Kidney glomerular epithelial cell (primary cell): ENCODE measurements around the gene ASAP3.

Experiments
- DNase-seq: peaks from one replicate; lab custom pipeline; 2025; lab: John Stamatoyannopoulos, UW

The ASAP3 gene

DNA sequence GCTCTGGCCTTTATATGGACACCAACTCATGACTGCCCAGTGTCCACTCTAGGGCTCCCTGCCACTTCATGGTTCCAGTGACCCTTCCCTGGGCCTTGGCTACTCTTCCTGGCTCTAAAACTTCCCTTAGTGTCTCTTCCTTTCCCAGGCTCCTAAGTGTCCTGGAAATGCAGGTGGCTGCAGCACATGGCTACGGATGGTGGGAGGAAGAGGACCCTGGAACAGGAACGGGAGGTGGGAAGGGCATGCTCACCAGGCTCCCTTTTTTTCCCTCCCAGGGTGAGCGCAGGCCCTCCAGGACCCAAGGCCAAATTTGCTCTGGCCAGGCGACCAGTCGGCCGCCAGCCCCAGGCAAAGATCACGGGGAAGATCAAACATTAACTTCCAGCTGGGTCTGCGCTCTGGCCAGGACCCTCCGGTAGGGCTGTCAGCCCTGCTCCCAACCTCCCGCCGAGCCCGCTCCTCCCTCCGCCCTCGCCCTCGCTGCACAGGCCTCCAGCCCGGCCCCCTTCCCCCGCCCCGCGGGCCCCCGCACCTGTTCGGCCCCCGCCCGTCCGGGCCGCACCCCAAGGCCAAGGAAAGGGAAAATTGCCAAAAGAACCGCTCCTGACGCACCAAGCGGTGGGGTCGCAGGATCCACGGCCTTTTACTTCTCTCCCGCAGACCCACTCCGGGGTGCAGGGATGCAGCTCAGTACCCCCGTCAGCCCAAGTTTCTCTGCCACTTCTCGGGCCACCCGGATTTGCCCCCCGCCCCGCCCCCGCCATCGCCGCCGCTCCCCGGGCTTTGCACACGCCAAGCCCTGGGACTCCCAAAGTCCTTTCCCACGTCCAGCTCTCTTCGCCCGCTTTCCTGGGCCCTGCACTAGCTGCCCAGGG is 60.3 kb downstream of the ASAP3 start:
- no peak for DNase-seq

DNA sequence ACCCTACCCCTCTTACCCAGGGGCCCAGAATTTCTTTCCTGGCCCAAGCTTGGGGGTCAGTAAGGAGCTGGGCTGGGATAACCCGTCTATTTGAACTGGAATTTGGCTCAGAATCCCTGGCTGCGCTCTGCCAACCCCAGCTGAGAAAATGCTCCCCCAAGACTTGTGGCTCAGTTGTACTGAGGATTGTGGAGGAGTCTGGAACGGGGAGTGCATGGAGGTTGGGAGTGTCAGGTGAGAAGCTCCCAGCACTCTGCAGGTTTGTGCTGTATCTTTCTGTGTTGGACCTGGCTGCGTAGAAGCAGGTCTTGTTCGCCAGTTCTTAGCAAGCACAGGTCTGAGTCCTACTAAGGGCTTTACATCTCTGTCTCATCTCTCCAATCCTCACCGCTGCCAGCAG is 61.0 kb downstream of the ASAP3 start:
- DNase-seq = no peak

DNA sequence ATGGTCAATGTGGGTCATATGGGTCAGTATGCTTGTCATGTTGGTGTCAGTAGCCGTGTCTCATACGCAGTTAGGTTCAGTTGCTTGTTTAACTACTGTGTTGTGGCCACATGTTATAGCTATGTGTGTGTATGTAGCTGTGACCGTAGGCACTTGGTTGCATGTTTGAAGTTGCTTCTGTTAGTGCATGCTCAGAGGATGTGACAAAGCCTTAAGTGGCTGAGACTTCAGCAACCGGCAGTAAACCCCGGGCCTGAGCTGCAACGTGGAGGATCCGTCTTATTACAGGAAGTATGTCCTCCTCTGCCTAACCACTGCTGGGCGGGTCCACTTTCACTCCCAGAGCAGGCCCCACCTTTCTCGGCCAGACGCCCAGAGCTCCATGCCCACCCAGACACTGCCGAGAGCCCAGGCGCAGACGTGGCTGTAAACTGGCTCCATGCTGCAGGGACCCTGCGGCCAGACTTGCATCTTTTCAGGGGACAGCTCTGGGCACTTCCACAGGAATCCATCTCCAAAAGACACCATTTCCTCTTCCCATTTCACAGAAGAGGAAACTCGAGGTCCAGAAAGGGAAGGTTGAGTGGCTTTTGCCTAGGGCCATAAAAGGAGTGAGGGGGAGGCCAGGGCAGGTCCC is 61.6 kb downstream of the ASAP3 start:
- peak; percentile 24 for DNase-seq

DNA sequence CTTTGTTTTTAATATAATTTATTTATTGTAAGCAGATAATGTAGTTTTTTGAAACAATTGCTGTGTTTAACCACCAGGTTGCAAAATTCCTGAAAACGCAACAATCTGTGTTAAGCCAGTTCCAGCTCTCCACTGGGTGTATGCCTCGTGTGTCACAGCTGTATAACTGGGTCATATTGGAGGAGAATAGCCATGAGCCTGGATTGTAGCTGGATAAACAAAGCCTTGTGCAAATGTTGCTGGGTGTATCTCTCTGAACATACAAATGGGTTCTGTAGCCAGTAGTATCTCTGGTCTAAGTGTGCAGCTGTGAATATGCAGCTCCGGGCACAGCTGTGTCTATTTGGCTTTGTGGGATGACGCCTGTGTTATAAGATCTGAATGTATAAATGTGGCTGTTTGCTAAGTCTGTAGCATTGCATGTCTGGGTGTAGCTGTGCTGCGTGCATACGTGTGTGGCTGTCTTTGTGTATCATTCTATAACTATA is 62.2 kb downstream of the ASAP3 start:
- no peak for DNase-seq

DNA sequence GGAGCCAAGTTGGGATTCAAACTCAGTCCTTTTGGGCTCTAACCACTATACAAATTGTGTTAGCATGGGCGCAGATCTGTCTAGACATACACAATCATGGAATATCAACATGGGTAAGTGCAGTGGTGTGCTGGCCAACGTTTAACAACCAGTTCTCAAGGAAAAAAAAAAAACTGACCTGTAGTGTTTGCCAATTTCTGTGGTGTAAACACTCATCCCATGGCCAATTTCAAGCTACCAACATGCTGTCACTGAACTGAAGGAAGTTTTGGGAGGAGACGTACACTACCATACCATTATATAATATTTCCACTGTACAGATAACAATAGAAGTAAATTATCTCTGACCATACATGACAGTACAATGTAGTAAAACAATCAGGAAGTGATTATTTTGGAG is 62.6 kb downstream of the ASAP3 start:
- no peak for DNase-seq

DNA sequence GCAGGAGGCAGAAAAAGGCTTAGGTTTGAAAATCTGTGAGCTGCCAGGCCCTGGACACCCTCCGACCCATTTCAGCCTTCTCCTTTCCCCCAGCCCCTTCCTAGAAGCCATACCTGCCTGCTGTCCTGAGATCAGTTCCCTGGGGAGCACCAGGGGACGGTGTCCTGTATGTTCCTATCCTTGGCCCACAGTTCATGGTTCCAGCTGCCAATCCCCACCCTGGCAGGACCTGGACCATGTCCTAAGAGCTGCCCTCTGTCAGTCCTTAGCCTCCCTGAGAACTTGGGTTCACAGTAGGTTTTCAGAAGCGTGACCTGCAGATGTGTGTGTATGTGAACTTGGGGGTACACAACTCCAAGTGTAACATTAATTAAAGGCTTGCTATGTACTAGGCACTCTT is 63.2 kb downstream of the ASAP3 start:
- no peak for DNase-seq

DNA sequence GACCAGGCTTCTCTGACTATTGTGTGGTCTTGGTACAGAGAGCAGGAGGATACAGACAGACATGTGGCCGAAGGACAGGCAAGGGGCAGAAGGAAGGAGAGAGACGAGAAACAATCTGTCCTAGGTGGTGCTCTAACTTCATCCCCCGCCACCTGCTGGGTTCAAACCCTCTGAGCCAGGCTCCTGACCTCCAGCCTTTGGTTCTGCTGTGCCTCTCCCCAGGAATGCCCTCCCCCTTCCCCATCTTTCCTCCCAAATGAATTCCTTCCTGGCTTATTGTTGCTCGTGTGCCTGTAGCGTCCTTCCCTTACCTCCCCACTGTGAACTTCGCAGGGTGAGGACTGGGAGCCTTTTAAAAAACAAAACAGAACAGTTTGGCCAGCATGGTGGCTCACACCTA is 64.8 kb downstream of the ASAP3 start:
- DNase-seq = no peak

DNA sequence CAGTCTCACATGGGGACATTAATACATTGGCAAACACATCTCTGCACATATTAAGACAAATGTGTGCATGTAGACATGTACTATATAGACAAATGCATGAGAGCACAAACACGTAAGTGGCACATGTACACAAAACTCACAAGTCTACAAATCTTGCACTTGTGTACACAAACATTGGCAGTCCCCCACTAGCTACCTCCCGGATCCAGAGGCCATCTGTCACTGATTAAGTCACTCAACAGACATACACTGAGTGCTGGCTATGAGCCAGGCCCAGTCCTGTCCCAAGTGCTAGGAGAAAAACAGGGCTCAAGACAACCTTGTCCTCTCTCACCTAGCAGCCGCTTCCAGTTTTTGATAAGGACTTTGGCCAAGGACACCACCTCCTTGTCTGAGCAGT is 66.4 kb downstream of the ASAP3 start:
- DNase-seq = no peak

DNA sequence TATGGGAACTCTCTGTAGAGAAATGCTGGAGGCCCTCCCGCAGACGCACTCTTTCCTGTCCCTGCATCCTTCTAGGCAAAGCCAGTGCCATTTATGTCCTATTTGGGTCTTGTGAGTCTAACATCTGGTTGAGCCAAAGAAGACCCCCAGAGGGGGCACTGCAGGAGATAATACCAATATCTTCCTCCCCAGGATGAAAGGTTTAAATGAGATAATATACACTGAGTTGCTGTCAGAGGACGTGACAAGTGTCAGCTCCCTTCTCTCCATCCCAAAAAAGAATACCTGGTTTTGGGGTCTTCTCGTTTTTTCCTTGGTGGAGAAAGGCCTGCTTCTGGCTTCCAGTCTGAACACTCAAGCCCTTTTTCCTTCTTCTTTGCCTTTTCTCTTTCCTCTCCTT is 67.0 kb downstream of the ASAP3 start:
- DNase-seq = no peak

DNA sequence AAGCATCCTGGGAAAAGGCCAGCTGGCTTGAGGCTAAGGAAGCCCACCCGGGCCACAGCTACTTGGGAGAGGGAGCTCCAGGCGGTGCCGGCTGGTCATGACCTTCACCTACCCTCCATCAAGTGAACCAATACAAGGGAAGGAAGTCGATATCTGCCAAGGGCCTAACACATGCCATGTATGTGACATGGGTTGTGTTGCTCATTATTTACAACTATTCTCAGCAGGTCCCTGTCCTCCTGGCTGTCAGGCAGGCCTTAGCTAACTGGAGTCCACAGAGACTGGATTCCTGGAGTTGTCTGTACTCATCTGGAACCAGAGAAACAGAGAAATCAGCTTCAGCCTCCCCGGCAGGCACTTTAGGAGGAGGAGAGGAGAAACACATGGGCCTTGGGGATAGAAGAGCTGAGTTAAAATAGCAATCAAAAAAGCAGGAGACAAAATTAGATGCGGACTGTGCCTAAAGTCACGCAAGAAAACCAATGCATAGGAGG is 75.1 kb downstream of the ASAP3 start:
- no peak for DNase-seq

DNA sequence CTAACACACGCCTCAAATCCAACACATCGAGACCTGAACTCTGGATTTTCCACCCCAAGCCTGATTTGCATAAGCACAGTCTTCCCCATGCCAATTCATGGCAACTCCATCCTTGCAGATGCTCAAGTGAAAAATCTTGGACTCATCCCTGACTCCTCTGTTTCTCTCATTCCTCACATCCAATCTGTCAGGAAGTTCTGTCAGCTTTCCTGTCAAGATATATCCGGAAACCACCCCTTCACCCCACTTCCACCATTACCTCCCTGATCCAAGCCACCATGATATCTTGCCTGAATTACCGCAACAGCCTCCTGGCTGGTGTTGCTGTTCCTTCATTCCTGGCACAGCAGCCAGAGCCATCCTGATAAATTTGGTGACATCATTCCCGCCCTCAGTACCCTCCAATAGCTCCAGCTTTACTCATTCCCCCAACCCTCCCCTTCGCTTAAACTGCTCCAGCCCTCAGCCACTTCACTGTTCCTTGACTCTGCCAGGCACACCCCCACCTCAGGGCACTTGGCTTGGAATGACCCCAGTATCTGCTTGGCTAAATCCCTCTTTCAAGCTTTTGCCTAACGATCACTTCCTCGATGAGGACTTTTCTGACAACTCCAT is 76.9 kb downstream of the ASAP3 start:
- no peak for DNase-seq

DNA sequence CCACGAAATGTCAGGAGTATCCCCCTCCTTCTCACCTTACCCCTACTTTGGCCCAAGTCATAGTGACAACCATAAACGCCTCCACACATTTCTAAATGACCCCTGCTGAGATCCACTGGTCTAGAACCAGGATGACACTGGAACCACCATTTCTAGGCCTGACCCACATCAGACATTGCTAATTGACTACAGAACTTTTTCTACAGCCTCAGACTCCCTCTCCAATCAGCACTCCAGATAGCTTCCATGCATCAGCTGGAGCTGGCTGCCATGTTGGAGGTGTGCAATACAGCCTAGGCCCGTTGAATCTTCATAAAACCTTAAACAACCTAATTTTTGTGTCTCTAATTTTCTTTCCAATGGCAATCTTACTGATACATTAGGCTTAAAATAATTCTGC is 78.0 kb downstream of the ASAP3 start:
- DNase-seq = no peak

DNA sequence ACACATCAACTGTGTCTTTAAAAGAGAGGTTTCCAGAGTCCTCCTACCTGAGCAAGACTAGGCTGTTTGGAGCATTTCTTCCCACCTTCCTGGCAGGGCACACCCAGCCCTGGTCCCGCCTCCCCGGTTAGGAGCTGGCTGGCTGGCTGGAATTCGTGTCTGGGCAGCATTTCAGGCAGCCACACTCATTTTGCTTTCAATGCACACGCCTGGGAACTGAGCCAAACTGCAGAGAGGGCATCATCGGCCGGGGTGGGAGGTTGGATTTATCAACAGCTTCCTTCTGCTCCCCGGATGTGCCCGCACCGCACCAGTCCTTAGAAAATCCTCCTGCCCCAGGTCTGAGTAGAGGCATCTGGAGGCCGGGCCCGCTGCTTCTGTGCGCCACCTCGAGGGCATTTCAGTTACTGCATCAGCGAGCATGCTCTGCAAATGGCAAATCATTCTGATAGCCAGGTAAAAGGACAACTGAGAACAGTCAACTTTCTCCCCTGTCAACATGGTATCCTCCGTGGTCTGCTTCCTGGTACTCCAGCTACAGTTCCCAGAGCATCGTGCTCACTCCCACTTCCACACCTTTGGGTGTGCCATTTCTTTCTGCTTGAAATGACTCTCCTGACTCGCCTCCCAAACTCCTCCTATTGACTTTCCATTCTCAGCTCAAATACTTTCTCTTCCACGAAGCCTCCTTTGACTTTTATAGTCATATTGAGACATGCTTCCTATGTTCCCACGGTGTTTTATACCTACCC is 80.1 kb downstream of the ASAP3 start:
- peak; percentile 99 for DNase-seq

DNA sequence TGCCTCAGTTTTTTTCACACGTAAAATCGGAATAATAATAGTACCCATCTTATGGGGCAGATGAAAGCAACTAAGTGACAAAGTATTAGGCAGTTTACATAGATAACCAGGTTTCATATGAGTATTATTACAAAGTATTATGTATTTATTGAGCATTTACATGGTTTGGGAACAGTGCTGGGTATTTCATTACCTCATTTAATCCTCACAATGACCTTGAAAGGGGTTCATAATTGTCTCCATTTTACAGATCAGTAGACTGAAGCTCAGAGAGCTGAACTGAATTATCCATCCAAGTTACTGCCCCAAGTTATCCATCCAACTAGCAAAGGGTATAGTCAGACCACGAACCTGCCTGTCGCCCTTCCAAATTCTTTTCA is 80.6 kb downstream of the ASAP3 start:
- no peak for DNase-seq

DNA sequence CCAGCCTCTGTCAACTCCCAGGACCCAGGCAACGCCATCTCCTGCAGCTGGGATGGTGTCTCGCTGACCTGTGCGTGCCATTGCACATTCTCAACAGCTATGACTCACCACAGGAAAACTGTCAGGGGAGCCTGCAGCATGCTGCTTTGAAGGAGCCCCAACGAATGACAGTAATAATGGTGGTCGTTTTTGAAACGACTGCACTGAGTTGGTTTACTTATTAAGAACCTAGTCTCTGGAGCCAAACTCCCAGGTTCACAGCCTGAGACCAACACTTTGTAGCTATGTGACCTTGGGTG is 81.0 kb downstream of the ASAP3 start:
- peak; percentile 52 for DNase-seq

DNA sequence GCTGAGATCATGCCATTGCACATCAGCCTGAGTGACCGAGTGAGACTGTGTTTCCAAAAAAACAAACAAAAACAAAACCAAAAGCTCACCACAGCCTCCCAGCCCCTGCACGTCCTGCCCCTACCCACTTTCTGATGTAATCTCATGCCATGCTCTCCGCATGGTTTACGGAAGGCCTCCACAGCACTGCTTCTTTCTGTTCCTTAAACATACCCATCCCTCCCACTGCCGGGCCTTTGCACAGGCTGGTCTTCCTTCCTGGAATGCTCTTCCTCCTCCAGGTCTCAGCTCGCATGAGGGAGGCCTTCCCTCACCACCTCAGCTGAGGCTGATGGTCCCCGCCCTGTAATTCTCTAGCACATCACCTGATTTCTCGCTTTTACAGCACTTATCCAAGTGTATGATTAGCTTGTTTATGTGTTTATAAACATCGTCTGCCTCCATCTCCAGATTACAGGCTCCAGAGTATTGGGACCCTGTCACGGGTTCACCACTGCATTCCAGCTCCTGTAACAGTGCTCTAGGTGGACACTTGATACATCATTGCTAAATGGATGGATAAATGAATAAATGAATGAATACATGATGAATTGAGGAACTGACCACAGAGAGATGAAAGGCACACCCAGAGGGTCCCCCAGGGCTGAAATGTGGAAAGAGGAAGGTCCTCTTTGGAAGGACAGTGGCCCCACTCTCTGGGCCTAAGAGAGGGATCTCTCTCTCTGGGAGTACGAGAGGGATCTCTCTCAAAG is 81.5 kb downstream of the ASAP3 start:
- no peak for DNase-seq

DNA sequence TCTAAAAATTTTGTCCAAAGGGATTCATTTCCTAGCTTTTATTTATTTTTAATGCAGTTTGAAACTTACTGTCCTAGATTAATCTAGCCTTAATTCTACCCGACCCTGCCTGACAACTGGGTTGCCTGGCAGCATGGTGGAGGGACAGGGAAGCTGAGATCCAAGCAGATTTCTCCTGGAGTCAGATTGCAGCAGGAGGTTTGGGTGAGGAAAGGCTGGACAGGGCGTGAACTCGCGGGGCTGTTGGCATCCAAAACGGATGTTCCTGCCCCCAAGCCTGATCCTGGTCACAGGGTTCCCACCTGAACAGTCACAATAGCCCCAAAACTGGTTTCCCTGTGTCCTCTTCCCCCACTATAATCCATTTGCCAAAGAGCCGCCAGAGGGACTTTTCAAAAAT is 82.7 kb downstream of the ASAP3 start:
- DNase-seq = no peak

DNA sequence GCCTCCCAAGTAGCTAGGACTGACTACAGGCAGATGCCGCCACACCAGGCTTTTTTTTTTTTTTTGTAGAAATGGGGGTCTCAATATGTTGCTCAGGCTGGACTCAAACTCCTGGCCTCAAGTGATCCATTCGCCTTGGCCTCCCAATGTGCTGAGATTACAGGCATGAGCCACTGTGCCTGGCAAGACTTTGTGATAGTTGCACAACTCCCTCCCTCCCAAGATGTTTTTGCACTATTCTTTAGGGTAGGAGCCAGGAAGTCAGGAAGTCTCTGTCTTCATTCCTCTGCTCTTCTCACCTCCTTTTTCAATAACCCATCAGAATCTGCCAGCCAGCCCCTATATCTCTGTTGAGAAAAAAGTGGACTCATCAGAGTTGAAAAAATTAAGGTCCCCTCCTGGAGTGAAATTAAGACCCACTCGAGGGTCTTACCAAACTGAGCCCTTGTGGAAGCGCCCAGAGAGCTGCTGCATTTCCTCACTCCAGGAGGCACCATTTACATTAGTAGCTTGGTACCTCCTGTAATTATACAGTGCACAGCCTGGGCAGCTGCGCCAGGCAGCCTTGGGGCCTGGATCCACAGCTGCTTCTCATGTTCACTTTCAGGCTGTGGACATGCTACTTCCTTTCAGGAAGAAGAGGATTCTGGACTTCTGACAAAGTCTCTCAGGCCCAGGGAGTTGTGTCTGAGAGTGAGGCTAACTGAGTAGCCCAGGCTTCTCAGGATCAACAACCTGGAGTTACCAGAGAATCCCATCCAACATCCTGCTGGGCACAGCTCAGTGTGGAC is 83.5 kb downstream of the ASAP3 start:
- no peak for DNase-seq

DNA sequence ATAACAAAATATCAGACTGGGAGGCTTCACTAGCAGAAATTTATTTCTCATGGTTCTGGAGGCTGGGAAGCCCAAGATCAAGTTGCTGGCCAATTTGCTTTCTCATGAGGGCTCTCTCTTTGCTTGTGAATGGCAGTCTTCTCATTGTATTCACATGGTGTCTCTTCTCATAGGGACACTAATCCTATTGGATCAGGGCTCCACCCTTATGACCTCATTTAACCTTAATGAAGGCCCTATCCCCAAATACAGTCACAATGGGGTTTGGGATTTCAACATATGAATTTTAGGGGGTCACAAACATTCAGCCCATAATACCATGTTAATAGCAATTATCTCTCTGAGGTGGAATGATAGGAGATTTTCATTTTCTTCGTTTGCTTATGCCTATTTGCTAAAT is 84.8 kb downstream of the ASAP3 start:
- no peak for DNase-seq

DNA sequence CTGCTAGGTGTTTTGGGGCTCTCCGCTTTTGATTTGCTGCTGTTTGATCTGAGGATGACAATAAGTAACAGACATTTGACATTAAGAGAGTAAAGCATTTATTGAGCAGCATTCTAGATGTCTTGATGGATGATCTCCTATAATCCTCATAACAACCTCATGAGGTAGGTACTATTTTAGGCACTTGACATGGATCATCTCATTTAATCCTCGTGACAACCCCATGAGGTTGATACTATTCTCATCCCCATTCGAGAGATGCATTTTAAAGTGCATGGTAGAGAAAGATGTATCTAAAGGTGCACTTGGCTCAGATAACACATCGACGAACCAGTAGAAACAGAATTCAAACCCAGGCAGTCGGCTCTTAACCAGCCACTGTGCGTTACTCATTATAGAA is 86.1 kb downstream of the ASAP3 start:
- DNase-seq = no peak

DNA sequence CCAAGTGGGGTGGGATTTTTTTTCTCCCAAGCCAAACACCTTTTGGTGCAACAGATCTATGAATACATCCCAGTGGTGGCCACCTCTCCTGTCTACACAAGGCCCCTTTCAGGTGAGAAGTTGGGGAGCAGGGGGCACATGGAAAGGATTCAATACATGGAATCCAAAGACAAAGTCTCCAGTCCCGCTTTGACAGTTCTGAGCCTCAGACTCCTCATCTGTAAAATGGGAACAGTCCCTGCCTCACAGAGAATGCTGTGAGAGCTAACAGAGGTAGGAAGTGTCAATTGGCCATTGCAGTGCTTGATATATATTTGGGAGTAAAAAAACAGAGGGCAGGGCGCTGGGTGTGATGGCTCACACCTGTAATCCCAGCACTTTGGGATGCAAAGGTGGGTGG is 87.6 kb downstream of the ASAP3 start:
- no peak for DNase-seq
